ENCODE measurements around the gene ATXN7L3B. TPM values are rescaled to one million over a fixed set of nuclear protein-coding genes. Genes with fewer than 3 reads are reported as not detected.

The ATXN7L3B gene
- total and polyA plus RNA-seq, 2 of the 4 experiments (the other 2 are of a cell fraction) = 12.9 to 21.7 TPM

GRCh38 chr12:74559728-74560127 lies 22.1 kb downstream of the ATXN7L3B start:
- Histone ChIP-seq H3K9ac (ENCODE audit: low read depth, low read length) (no peak overlapping the region), H3K4me2 (ENCODE audit: low read depth, low read length) (no peak overlapping the region), H3K79me1 (ENCODE audit: low read depth in 1 of 2, low read length in 2 of 2) (no peaks in the 10 kb centered on the region), H3K14ac (replicated peaks; ENCODE audit: low read depth, low read length) (no peak overlapping the region), H4K5ac (ENCODE audit: low read depth, low read length) (no peak overlapping the region), H3K9me3 (ENCODE audit: control insufficient read depth, insufficient read depth, low read length) (no peaks in the 10 kb centered on the region), H3K9me1 (ENCODE audit: insufficient read depth, low read length) (no peaks in the 10 kb centered on the region), H2BK5ac (ENCODE audit: low read depth, low read length, poor library complexity, severe bottlenecking) (no peak overlapping the region), H2AK9ac (replicated peaks; ENCODE audit: low read depth, low read length, poor library complexity) (no peak overlapping the region), H3K23ac (ENCODE audit: low read depth, low read length) (no peak overlapping the region), H4K8ac (ENCODE audit: low read depth in 2 of 2, low read length in 2 of 2) (no peak overlapping the region), H2AFZ (replicated peaks; ENCODE audit: low read length, poor library complexity) (peak overlapping the region; percentile 21), H3K27me3 (ENCODE audit: control insufficient read depth, insufficient read depth, low read length) (no peaks in the 10 kb centered on the region), H3K4me3 (ENCODE audit: insufficient read depth, low read depth, low read length) (no peak overlapping the region), H3K36me3 (ENCODE audit: control insufficient read depth, insufficient read depth, low read length) (no peaks in the 10 kb centered on the region), H3K56ac (ENCODE audit: extremely low read depth, insufficient read depth, low read length) (no peak overlapping the region), H3K4me1 (ENCODE audit: control insufficient read depth, insufficient read depth, low read length) (no peaks in the 10 kb centered on the region), H2BK20ac (ENCODE audit: low read depth, low read length) (no peak overlapping the region), H2BK15ac (ENCODE audit: low read depth, low read length) (no peak overlapping the region), H4K91ac (ENCODE audit: insufficient read depth, low read depth, low read length) (no peak overlapping the region), H4K20me1 (ENCODE audit: insufficient read depth, low read length) (no peaks in the 10 kb centered on the region), H3K27ac (ENCODE audit: insufficient read depth, low read length) (no peak overlapping the region), H2AK5ac (ENCODE audit: low read depth, low read length) (no peak overlapping the region), H3K4ac (ENCODE audit: low read depth, low read length) (no peak overlapping the region), H3K18ac (ENCODE audit: low read depth, low read length) (no peak overlapping the region), H2BK120ac (ENCODE audit: low read depth, low read length) (no peak overlapping the region)
- in situ Hi-C loops (cut with MboI; ENCODE audit: low sequenced_read_pairs) = no loop called here
- CTCF ChIA-PET = no interaction called here
- DNase-seq = no peak
- ATAC-seq (ENCODE audit: low read depth) = no peak
- BruUV-seq (replicated peaks) = no TSS peak
- intact Hi-C loops (cut with micrococcal nuclease) = no loop called here
- no peak for TF ChIP-seq BHLHE40 (IDR thresholded peaks at IDR 0.05; ENCODE audit: low read depth, low read length)
- TF ChIP-seq MXI1 (IDR thresholded peaks at IDR 0.05; ENCODE audit: borderline replicate concordance, low read depth, low read length) = no peak
- no peak for TF ChIP-seq FOS (IDR thresholded peaks at IDR 0.05; ENCODE audit: low read depth, low read length)
- TF ChIP-seq MAFK (IDR thresholded peaks at IDR 0.05; ENCODE audit: low read depth, low read length) = no peak
- no peak for TF ChIP-seq RAD21 (IDR thresholded peaks at IDR 0.05; ENCODE audit: low read length)
- no peak for TF ChIP-seq ELK1 (IDR thresholded peaks at IDR 0.05; ENCODE audit: borderline replicate concordance, low read depth, low read length)
- no peak for TF ChIP-seq RFX5 (IDR thresholded peaks at IDR 0.05; ENCODE audit: low read depth, low read length)
- TF ChIP-seq MAZ (IDR thresholded peaks at IDR 0.05; ENCODE audit: borderline replicate concordance, low read depth, low read length) = no peak
- TF ChIP-seq SMC3 (IDR thresholded peaks at IDR 0.05; ENCODE audit: low read depth, low read length) = no peak
- TF ChIP-seq CHD1 (IDR thresholded peaks at IDR 0.05; ENCODE audit: low read depth, low read length) = no peak
- no peak for TF ChIP-seq CTCF (conservative IDR thresholded peaks at IDR 0.05; ENCODE audit: low read depth, low read length)
- no peak for TF ChIP-seq RCOR1 (IDR thresholded peaks at IDR 0.05; ENCODE audit: insufficient replicate concordance, low read length)
- no peak for TF ChIP-seq CEBPB (IDR thresholded peaks at IDR 0.05; ENCODE audit: low read depth, low read length)
- TF ChIP-seq POLR2A (IDR thresholded peaks at IDR 0.05; ENCODE audit: low read depth, low read length) = no peak
- no peak for TF ChIP-seq NFE2L2 (IDR thresholded peaks at IDR 0.05; ENCODE audit: low read depth, low read length)
- TF ChIP-seq USF2 (IDR thresholded peaks at IDR 0.05; ENCODE audit: low read depth, low read length) = no peak
- POLR2A ChIA-PET (ENCODE audit: unreplicated experiment) = no interaction called here
- no CpG with 5 or more reads among the region's 2 CpGs for WGBS, 2 experiments (ENCODE audit: extremely low coverage in 2 of 2, insufficient read length in 1 of 2)
- dilution Hi-C loops (cut with HindIII; ENCODE audit: low sequenced_read_pairs, unreplicated experiment) = no loop called here
